MCF 10A (cell line): ENCODE data around the gene ADM5. TPM values are rescaled to one million over a fixed set of nuclear protein-coding genes. Genes with fewer than 3 reads are reported as not detected.
A peak's percentile ranks its signal among the peaks of the same experiment; 100 is the strongest.

Experiments
- BruUV-seq: library from RNA; stranded (reverse); fragments of 400-500 nt; replicated peaks from 2 replicates; lab custom pipeline; 2021; lab: Mats Ljungman, UMichigan
- CTCF ChIA-PET: fragments of 300-600 bp; sonication (Branson Sonifier 250); formaldehyde crosslinking; extraction: SDS; loops from one replicate; lab custom pipeline; 2021; ENCODE audit warnings: antibody characterized with exemption, inconsistent platforms; lab: Yijun Ruan, JAX
- POLR2A ChIA-PET: fragments of 300-600, 350-650 bp; sonication (Branson Sonifier 250); formaldehyde crosslinking; extraction: SDS; loops from one replicate; lab custom pipeline; 2020; ENCODE audit warnings: antibody characterized with exemption, inconsistent platforms; lab: Yijun Ruan, JAX
- DNase-seq: peaks from one replicate; pipeline ENCODE4 v3.0.0-alpha.2; 2018; ENCODE audit not compliant: unreplicated experiment
- H3K27ac Mint-ChIP-seq: one replicate; pipeline ENCODE4 v1.8.0; 2022; ENCODE audit warnings: mild to moderate bottlenecking, low read depth, mixed read lengths; ENCODE audit not compliant: unreplicated experiment
- H3K27me3 Mint-ChIP-seq: one replicate; pipeline ENCODE4 v1.8.0; 2022; ENCODE audit warnings: mixed read lengths; ENCODE audit not compliant: insufficient read depth, unreplicated experiment
- H3K36me3 Mint-ChIP-seq: one replicate; pipeline ENCODE4 v1.8.0; 2022; ENCODE audit warnings: mild to moderate bottlenecking, moderate library complexity, mixed read lengths; ENCODE audit not compliant: insufficient read depth, unreplicated experiment
- H3K4me1 Mint-ChIP-seq: one replicate; pipeline ENCODE4 v1.8.0; 2022; ENCODE audit warnings: mixed read lengths; ENCODE audit not compliant: insufficient read depth, unreplicated experiment
- H3K4me3 Mint-ChIP-seq: one replicate; pipeline ENCODE4 v1.8.0; 2022; ENCODE audit warnings: mild to moderate bottlenecking, moderate library complexity, mixed read lengths; ENCODE audit not compliant: unreplicated experiment
- H3K9me3 Mint-ChIP-seq: one replicate; pipeline ENCODE4 v1.8.0; 2022; ENCODE audit warnings: mixed read lengths; ENCODE audit not compliant: unreplicated experiment
- intact Hi-C: fragments of 100-400 bp; cut with micrococcal nuclease; formaldehyde crosslinking; loops from 2 replicates; pipeline ENCODE4 v1.14.1; 2022
- total RNA-seq: library from RNA; stranded (reverse); gene quantifications from 2 replicates; pipeline ENCODE4 v1.2.3, GENCODE V29; 2022
- TF ChIP-seq, protein P1 (sequence below): fragments of 200-600 bp; IDR thresholded peaks from one replicate; pipeline ENCODE4 v1.8.0; 2022; ENCODE audit warnings: antibody characterized with exemption, mild to moderate bottlenecking; ENCODE audit not compliant: unreplicated experiment

Gene ADM5
- total RNA-seq, 1 experiment from 2014 or later = 1.8 TPM

DNA sequence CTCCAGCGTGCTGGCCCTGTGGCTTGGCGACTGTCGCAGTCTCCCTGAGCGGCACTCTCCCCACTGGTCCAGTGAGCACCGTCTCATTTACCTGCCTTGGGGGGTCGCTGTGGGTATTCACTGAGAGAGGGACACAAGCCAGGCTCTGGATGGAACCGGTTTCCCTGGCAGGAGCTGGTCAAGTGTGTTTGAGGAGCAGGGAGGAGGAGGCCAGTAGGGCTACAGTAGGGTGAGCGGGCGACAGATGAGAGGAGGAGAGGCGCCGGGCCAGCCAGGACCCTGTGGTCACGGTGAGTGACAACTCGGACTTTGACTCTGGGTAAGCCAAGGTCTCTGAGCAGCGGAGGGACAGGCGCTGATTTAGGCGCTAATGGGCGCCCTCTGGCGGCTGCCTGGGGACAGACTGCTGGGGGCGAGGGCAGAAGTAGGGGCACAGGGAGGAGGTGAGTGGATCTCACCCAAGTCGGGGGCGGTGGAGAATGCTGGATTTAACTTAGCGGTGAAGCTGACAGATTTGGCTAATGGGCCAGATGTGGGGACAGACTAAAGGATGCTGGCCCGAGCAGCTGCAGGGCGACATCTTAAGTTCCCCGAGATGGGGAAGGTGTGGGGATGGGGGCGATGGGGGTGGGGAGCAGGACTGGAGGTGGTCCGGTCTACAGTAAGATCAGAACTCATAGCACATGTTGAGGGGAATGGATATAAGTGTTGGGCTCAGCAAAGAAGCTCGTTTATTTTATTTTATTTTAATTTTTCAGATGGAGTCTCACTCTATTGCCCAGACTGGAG lies 17.1 kb upstream of the ADM5 start:
- POLR2A ChIA-PET = interaction anchor here (0.6 to 1.0 kb wide), 5 partner anchors 30 to 312 kb away, joined by 3 to 6 read pairs (median 3); no protein-coding TSS in a partner anchor
- no peak overlapping the region for H3K27ac Mint-ChIP-seq
- H3K9me3 Mint-ChIP-seq = no peaks in the 10 kb centered on the region
- no peak overlapping the region for H3K4me3 Mint-ChIP-seq
- TF ChIP-seq, protein P1, sequence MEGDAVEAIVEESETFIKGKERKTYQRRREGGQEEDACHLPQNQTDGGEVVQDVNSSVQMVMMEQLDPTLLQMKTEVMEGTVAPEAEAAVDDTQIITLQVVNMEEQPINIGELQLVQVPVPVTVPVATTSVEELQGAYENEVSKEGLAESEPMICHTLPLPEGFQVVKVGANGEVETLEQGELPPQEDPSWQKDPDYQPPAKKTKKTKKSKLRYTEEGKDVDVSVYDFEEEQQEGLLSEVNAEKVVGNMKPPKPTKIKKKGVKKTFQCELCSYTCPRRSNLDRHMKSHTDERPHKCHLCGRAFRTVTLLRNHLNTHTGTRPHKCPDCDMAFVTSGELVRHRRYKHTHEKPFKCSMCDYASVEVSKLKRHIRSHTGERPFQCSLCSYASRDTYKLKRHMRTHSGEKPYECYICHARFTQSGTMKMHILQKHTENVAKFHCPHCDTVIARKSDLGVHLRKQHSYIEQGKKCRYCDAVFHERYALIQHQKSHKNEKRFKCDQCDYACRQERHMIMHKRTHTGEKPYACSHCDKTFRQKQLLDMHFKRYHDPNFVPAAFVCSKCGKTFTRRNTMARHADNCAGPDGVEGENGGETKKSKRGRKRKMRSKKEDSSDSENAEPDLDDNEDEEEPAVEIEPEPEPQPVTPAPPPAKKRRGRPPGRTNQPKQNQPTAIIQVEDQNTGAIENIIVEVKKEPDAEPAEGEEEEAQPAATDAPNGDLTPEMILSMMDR = peak; percentile 80
- no TSS peak for BruUV-seq
- H3K4me1 Mint-ChIP-seq = peaks cover 8% of the 10 kb centered on the region
- DNase-seq = peak; percentile 76
- CTCF ChIA-PET = interaction anchor here (0.5 to 3.0 kb wide), 22 partner anchors 8 to 1040 kb away, joined by 3 to 19 read pairs (median 4); partner anchors contain the start of genes RRAS and SCAF1
- H3K27me3 Mint-ChIP-seq = no peaks in the 10 kb centered on the region
- H3K36me3 Mint-ChIP-seq = peaks cover 30% of the 10 kb centered on the region
- intact Hi-C loops = loop anchor here (10.0 kb wide), 1 partner anchor 182 kb away; the partner anchor contains the start of gene PTOV1

DNA sequence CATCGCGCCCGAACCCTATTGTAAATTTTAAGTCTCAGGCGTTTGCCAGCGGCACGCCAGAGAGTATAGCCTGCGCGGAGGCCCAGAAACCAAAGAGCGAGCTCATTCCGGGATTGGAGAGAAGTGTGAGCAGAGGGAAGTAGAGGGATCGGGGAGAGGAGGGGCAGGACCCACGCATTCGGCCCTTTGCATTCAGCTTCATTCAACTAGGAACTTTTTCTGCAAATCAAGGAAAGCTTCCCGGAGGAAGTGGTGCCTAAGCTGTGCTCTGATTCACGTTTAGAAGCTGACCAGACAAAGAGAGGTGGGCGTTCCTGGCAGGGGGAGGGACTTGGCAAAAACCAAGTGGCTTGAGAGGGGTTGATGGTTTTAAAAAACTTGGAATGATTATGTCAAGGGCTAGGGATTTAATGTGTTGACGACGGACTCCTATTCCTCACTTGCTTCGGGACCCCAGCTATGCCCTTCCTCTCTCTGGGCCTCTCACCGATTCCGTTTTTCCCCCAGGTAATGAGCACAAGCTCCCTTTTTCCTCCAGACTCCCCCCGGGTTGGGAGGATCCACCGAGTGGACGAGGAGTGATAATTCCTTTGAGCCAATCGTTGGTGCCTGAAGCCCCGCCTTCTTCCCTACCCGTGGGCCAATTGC lies 13.1 kb upstream of the ADM5 start:
- intact Hi-C loops = loop anchor here (1.0 to 10.0 kb wide), 4 partner anchors 36 to 179 kb away; partner anchors contain the start of genes AP2A1, PRR12, PTOV1 and RRAS
- no peaks in the 10 kb centered on the region for H3K27me3 Mint-ChIP-seq
- BruUV-seq = no TSS peak
- peak overlapping the region; percentile 96 for H3K4me3 Mint-ChIP-seq
- POLR2A ChIA-PET = interaction anchor here (0.5 to 8.4 kb wide), 31 partner anchors 9 to 1691 kb away, joined by 3 to 121 read pairs (median 6); partner anchors contain the start of genes ADM5, AKT1S1, ALDH16A1 and AP2A1
- TF ChIP-seq, protein P1 = no peak
- no peaks in the 10 kb centered on the region for H3K9me3 Mint-ChIP-seq
- peaks cover 35% of the 10 kb centered on the region for H3K36me3 Mint-ChIP-seq
- H3K4me1 Mint-ChIP-seq = peaks cover 20% of the 10 kb centered on the region
- CTCF ChIA-PET = interaction anchor here (0.5 to 1.4 kb wide), 8 partner anchors 11 to 188 kb away, joined by 3 to 5 read pairs (median 4); partner anchors contain the start of genes BCL2L12, IRF3 and RRAS
- peak; percentile 94 for DNase-seq
- H3K27ac Mint-ChIP-seq = peak overlapping the region; percentile 99

DNA sequence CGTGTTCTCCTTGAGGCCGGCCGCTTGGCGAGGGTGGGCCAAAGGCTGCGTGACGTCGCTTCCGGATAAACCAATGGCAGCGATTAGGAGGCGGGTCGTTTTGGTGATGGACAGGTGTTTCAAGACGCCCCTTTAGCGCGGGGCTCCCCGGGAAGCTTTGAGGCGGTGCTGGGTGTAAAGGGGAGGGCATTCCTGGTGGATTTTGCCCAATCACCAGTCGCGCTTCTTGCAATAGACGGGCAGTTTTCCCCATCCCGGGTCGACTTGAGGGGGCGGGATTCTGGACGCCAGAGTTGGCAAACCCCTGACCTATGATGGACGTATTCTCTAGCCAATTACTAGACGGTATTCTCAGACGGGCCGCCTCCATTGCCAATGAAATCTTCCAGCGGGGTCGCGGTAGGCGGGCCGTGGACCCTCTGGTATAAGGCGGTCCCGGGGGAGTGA lies 12.6 kb upstream of the ADM5 start:
- H3K36me3 Mint-ChIP-seq = peaks cover 41% of the 10 kb centered on the region
- CTCF ChIA-PET = interaction anchor here (0.6 to 1.2 kb wide), 3 partner anchors 11 to 108 kb away, joined by 4 to 5 read pairs (median 4); partner anchors contain the start of genes BCL2L12 and IRF3
- H3K4me1 Mint-ChIP-seq = peaks cover 20% of the 10 kb centered on the region
- no peaks in the 10 kb centered on the region for H3K9me3 Mint-ChIP-seq
- H3K27me3 Mint-ChIP-seq = no peaks in the 10 kb centered on the region
- BruUV-seq = no TSS peak
- peak overlapping the region; percentile 96 for H3K4me3 Mint-ChIP-seq
- peak; percentile 100 for DNase-seq
- POLR2A ChIA-PET = interaction anchor here (0.5 to 8.4 kb wide), 32 partner anchors 9 to 1691 kb away, joined by 3 to 121 read pairs (median 6); partner anchors contain the start of genes ADM5, AKT1S1, ALDH16A1 and AP2A1
- TF ChIP-seq, protein P1 = no peak
- peak overlapping the region; percentile 99 for H3K27ac Mint-ChIP-seq
- intact Hi-C loops = loop anchor here (1.0 to 10.0 kb wide), 4 partner anchors 37 to 178 kb away; partner anchors contain the start of genes AP2A1, PRR12, PTOV1 and RRAS
